GM23338 (cell line): Measurements from ENCODE around the gene C1orf21. TPM values are rescaled to one million over a fixed set of nuclear protein-coding genes. Genes with fewer than 3 reads are reported as not detected.

Source experiments
- ATAC-seq: fragments of 200-7000 bp; cut with Tn5 transposase; 3 replicates; pipeline ENCODE4 v1.9.1; 2020
- DNase-seq: peaks from one replicate; pipeline ENCODE4 v3.0.0-alpha.2; 2015; ENCODE audit warnings: low spot score
- H2AFZ ChIP-seq: fragments of 200-600 bp; sonication (generic); 2 replicates; pipeline ENCODE4 v1.8.0; 2016; ENCODE audit warnings: antibody characterized with exemption, mild to moderate bottlenecking, moderate library complexity
- H3F3A ChIP-seq: fragments of 200-600 bp; sonication (generic); replicated peaks from 2 replicates; pipeline ENCODE4 v1.8.0; 2017; ENCODE audit warnings: antibody characterized with exemption, mixed run types, low read depth
- H3K27ac ChIP-seq: fragments of 200-600 bp; sonication (generic); 2 replicates; pipeline ENCODE4 v1.6.1; 2016; ENCODE audit warnings: low read depth
- H3K27me3 ChIP-seq: fragments of 200-600 bp; sonication (generic); 2 replicates; pipeline ENCODE4 v1.8.0; 2016; ENCODE audit warnings: mild to moderate bottlenecking, mixed run types, moderate library complexity; ENCODE audit not compliant: insufficient read depth
- H3K36me3 ChIP-seq: fragments of 200-600 bp; sonication (generic); 2 replicates; pipeline ENCODE4 v1.8.0; 2016; ENCODE audit warnings: mild to moderate bottlenecking; ENCODE audit not compliant: insufficient read depth
- H3K4me1 ChIP-seq: fragments of 200-600 bp; sonication (generic); 2 replicates; pipeline ENCODE4 v1.8.0; 2016; ENCODE audit warnings: mild to moderate bottlenecking, moderate library complexity; ENCODE audit not compliant: insufficient read depth
- H3K4me2 ChIP-seq: fragments of 200-600 bp; sonication (generic); 2 replicates; pipeline ENCODE4 v1.7.1; 2017; ENCODE audit warnings: mixed run types
- H3K4me3 ChIP-seq: fragments of 200-600 bp; sonication (generic); 2 replicates; pipeline ENCODE4 v1.6.1; 2016; ENCODE audit warnings: mixed run types
- H3K79me2 ChIP-seq: fragments of 200-600 bp; sonication (generic); replicated peaks from 2 replicates; pipeline ENCODE4 v1.8.0; 2017; ENCODE audit warnings: mild to moderate bottlenecking; ENCODE audit not compliant: insufficient read depth
- H3K9me2 ChIP-seq: fragments of 200-600 bp; sonication (generic); 2 replicates; pipeline ENCODE4 v1.8.0; 2017; ENCODE audit not compliant: insufficient read depth
- H4K20me1 ChIP-seq: fragments of 200-600 bp; sonication (generic); replicated peaks from 2 replicates; pipeline ENCODE4 v1.8.0; 2017; ENCODE audit warnings: mild to moderate bottlenecking; ENCODE audit not compliant: insufficient read depth
- H3K27ac Mint-ChIP-seq: 2 replicates; pipeline ENCODE4 v1.8.0; 2020; ENCODE audit warnings: inconsistent platforms, mild to moderate bottlenecking, moderate library complexity, mixed read lengths
- H3K27me3 Mint-ChIP-seq: 3 replicates; pipeline ENCODE4 v1.8.0; 2022; ENCODE audit warnings: low read depth, mild to moderate bottlenecking, moderate library complexity, mixed read lengths, inconsistent platforms; ENCODE audit not compliant: insufficient read depth, poor library complexity
- H3K36me3 Mint-ChIP-seq: 3 replicates; pipeline ENCODE4 v1.8.0; 2021; ENCODE audit warnings: low read depth, mild to moderate bottlenecking, inconsistent platforms, moderate library complexity, mixed read lengths
- H3K4me1 Mint-ChIP-seq: 3 replicates; pipeline ENCODE4 v1.8.0; 2020; ENCODE audit warnings: mild to moderate bottlenecking, inconsistent platforms, mixed read lengths
- H3K4me3 Mint-ChIP-seq: 3 replicates; pipeline ENCODE4 v1.8.0; 2021; ENCODE audit warnings: moderate library complexity, mild to moderate bottlenecking, inconsistent platforms, mixed read lengths
- H3K9me3 Mint-ChIP-seq: 3 replicates; pipeline ENCODE4 v1.8.0; 2020; ENCODE audit warnings: moderate library complexity, mild to moderate bottlenecking, inconsistent platforms, mixed read lengths
- EZH2 ChIP-seq: fragments of 200-600 bp; sonication (generic); IDR thresholded peaks from one replicate; pipeline ENCODE4 v1.8.0; 2017; ENCODE audit warnings: antibody characterized with exemption, mild to moderate bottlenecking, low read depth; ENCODE audit not compliant: unreplicated experiment
- NANOG ChIP-seq: IDR thresholded peaks from 2 replicates; pipeline ENCODE4 v1.6.1; 2016; ENCODE audit warnings: antibody characterized with exemption, borderline replicate concordance
- POLR2AphosphoS5 ChIP-seq: IDR thresholded peaks from 2 replicates; pipeline ENCODE4 v1.6.1; 2016; ENCODE audit warnings: antibody characterized with exemption, low read depth
- ZNF114 ChIP-seq: fragments of 250-450 bp; sonication (Bioruptor Pico); IDR thresholded peaks from 2 replicates; pipeline ENCODE4 v1.5.0; 2020; ENCODE audit warnings: mild to moderate bottlenecking, moderate library complexity
- polyA plus RNA-seq: library from polyadenylated mRNA; unstranded; fragments of >200 nt; fragmentation: Nextera tagmentation; extraction: Ambion mirVana; gene quantifications from 2 replicates; pipeline ENCODE4 v1.2.1, GENCODE V29; 2016
- total RNA-seq: library from RNA; depleted of rRNA; stranded (reverse); fragments of >200 nt; shearing (Covaris generic); gene quantifications from 2 replicates; pipeline ENCODE4 v1.2.3, GENCODE V29; 2014
- TF ChIP-seq, protein P1 (sequence below): IDR thresholded peaks from one replicate; pipeline ENCODE4 v1.6.1; 2018; ENCODE audit warnings: antibody characterized with exemption; ENCODE audit not compliant: unreplicated experiment
- TF ChIP-seq, protein P2 (sequence below): fragments of 250-450 bp; sonication (Bioruptor Pico); IDR thresholded peaks from 2 replicates; pipeline ENCODE4 v1.5.0; 2020; ENCODE audit warnings: mild to moderate bottlenecking, moderate library complexity
- TF ChIP-seq, protein P3 (sequence below), 2 experiments: fragments of 200-600 bp in 1 of 2; sonication (generic) in 1 of 2; conservative IDR thresholded peaks; 2 replicates each; pipeline versions ENCODE4 v1.5.1 to v1.6.1; 2016 to 2017; ENCODE audit warnings: antibody characterized with exemption in 2 of 2, low read depth in 2 of 2, mild to moderate bottlenecking in 2 of 2, moderate library complexity in 1 of 2

The C1orf21 gene
- total and polyA plus RNA-seq, 2 experiments from 2014 or later = 28.0 to 40.4 TPM

DNA sequence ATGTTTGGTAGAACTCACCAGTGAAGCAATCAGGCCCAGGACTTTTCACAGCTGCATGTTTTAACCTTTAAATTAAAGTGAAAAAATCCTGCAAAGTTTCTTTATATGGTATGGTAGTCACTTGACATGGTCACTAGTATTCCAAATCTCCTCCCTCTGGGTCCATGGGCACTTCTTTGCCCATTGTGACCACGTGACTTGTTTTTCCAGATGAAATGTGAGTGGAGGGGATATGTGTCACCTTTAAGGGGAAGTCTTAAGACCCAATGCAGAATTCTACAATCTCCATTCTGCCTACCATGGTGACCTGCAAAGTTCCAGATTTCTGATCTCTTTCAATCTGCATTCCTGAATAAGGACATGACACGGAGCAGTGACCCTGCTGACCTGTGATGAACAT is 152.8 kb downstream of the C1orf21 start (continued):
- TF ChIP-seq, protein P1, sequence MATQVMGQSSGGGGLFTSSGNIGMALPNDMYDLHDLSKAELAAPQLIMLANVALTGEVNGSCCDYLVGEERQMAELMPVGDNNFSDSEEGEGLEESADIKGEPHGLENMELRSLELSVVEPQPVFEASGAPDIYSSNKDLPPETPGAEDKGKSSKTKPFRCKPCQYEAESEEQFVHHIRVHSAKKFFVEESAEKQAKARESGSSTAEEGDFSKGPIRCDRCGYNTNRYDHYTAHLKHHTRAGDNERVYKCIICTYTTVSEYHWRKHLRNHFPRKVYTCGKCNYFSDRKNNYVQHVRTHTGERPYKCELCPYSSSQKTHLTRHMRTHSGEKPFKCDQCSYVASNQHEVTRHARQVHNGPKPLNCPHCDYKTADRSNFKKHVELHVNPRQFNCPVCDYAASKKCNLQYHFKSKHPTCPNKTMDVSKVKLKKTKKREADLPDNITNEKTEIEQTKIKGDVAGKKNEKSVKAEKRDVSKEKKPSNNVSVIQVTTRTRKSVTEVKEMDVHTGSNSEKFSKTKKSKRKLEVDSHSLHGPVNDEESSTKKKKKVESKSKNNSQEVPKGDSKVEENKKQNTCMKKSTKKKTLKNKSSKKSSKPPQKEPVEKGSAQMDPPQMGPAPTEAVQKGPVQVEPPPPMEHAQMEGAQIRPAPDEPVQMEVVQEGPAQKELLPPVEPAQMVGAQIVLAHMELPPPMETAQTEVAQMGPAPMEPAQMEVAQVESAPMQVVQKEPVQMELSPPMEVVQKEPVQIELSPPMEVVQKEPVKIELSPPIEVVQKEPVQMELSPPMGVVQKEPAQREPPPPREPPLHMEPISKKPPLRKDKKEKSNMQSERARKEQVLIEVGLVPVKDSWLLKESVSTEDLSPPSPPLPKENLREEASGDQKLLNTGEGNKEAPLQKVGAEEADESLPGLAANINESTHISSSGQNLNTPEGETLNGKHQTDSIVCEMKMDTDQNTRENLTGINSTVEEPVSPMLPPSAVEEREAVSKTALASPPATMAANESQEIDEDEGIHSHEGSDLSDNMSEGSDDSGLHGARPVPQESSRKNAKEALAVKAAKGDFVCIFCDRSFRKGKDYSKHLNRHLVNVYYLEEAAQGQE = no peak
- TF ChIP-seq POLR2AphosphoS5 (no peak), NANOG (no peak), EZH2 (no peak)

DNA sequence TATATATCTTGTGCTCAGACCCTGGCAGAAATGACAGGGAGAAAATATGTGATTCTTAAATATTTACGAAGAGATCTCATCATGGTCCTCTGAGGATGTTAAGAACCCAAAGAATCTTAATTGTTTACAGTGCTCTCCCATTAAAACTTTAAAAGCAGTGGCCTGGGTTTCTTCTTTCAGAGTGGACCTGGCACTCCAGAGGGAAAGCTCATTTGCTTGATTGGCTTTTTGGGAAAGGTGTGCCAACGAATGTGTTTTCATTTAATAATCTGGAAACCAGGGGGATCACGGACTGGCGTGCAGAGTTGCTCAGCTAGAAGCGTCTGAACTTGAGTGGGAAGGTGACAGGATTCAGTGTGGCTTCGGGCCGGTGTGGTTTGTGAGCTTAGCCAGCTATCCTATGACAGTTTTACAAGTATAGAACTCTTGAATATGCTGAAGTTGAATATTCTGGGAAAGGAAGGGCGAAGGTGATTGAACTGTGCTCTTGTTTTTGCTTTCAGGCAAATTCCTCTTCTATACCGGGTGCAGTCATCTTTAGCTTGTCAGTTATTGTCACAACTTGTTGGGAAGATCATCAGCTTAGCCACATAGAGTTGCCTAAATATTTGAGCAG is 154.8 kb downstream of the C1orf21 start:
- 0 out of 3 replicates have a peak, but pooled peaks cover under 1% of the 10 kb centered on the region for H3K4me1 Mint-ChIP-seq
- H3F3A ChIP-seq = no peaks in the 10 kb centered on the region
- H3K36me3 ChIP-seq = no peaks in the 10 kb centered on the region
- H3K27me3 ChIP-seq = no peaks in the 10 kb centered on the region
- H3K4me3 Mint-ChIP-seq = no peak overlapping the region
- no peak overlapping the region for H2AFZ ChIP-seq
- no peaks in the 10 kb centered on the region for H3K4me1 ChIP-seq
- no peak overlapping the region; the same call in 1 of the 2 replicates for H3K27ac Mint-ChIP-seq
- no peak overlapping the region for H3K4me3 ChIP-seq
- peaks cover 22% of the 10 kb centered on the region; the same call in 2 of the 3 replicates for H3K36me3 Mint-ChIP-seq
- H3K79me2 ChIP-seq = no peaks in the 10 kb centered on the region; the same call in 1 of the 2 replicates
- no peaks in the 10 kb centered on the region for H3K9me2 ChIP-seq
- DNase-seq (no peak), ATAC-seq (no peak)
- no peak overlapping the region for H3K4me2 ChIP-seq
- no peaks in the 10 kb centered on the region for H3K27me3 Mint-ChIP-seq
- peaks cover 6% of the 10 kb centered on the region; the same call in 1 of the 3 replicates for H3K9me3 Mint-ChIP-seq
- H4K20me1 ChIP-seq = no peaks in the 10 kb centered on the region; the same call in 1 of the 2 replicates
- no peak overlapping the region for H3K27ac ChIP-seq
- TF ChIP-seq ZNF114 (CRISPR knock-in tag) (no peak), EZH2 (no peak), POLR2AphosphoS5 (no peak)
- TF ChIP-seq, protein P2, sequence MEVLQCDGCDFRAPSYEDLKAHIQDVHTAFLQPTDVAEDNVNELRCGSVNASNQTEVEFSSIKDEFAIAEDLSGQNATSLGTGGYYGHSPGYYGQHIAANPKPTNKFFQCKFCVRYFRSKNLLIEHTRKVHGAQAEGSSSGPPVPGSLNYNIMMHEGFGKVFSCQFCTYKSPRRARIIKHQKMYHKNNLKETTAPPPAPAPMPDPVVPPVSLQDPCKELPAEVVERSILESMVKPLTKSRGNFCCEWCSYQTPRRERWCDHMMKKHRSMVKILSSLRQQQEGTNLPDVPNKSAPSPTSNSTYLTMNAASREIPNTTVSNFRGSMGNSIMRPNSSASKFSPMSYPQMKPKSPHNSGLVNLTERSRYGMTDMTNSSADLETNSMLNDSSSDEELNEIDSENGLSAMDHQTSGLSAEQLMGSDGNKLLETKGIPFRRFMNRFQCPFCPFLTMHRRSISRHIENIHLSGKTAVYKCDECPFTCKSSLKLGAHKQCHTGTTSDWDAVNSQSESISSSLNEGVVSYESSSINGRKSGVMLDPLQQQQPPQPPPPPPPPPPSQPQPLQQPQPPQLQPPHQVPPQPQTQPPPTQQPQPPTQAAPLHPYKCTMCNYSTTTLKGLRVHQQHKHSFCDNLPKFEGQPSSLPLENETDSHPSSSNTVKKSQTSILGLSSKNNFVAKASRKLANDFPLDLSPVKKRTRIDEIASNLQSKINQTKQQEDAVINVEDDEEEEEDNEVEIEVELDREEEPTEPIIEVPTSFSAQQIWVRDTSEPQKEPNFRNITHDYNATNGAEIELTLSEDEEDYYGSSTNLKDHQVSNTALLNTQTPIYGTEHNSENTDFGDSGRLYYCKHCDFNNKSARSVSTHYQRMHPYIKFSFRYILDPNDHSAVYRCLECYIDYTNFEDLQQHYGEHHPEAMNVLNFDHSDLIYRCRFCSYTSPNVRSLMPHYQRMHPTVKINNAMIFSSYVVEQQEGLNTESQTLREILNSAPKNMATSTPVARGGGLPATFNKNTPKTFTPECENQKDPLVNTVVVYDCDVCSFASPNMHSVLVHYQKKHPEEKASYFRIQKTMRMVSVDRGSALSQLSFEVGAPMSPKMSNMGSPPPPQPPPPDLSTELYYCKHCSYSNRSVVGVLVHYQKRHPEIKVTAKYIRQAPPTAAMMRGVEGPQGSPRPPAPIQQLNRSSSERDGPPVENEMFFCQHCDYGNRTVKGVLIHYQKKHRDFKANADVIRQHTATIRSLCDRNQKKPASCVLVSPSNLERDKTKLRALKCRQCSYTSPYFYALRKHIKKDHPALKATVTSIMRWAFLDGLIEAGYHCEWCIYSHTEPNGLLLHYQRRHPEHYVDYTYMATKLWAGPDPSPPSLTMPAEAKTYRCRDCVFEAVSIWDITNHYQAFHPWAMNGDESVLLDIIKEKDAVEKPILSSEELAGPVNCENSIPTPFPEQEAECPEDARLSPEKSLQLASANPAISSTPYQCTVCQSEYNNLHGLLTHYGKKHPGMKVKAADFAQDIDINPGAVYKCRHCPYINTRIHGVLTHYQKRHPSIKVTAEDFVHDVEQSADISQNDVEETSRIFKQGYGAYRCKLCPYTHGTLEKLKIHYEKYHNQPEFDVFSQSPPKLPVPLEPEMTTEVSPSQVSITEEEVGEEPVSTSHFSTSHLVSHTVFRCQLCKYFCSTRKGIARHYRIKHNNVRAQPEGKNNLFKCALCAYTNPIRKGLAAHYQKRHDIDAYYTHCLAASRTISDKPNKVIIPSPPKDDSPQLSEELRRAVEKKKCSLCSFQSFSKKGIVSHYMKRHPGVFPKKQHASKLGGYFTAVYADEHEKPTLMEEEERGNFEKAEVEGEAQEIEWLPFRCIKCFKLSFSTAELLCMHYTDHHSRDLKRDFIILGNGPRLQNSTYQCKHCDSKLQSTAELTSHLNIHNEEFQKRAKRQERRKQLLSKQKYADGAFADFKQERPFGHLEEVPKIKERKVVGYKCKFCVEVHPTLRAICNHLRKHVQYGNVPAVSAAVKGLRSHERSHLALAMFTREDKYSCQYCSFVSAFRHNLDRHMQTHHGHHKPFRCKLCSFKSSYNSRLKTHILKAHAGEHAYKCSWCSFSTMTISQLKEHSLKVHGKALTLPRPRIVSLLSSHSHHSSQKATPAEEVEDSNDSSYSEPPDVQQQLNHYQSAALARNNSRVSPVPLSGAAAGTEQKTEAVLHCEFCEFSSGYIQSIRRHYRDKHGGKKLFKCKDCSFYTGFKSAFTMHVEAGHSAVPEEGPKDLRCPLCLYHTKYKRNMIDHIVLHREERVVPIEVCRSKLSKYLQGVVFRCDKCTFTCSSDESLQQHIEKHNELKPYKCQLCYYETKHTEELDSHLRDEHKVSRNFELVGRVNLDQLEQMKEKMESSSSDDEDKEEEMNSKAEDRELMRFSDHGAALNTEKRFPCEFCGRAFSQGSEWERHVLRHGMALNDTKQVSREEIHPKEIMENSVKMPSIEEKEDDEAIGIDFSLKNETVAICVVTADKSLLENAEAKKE (CRISPR knock-in tag) = no peak
- TF ChIP-seq, protein P3, sequence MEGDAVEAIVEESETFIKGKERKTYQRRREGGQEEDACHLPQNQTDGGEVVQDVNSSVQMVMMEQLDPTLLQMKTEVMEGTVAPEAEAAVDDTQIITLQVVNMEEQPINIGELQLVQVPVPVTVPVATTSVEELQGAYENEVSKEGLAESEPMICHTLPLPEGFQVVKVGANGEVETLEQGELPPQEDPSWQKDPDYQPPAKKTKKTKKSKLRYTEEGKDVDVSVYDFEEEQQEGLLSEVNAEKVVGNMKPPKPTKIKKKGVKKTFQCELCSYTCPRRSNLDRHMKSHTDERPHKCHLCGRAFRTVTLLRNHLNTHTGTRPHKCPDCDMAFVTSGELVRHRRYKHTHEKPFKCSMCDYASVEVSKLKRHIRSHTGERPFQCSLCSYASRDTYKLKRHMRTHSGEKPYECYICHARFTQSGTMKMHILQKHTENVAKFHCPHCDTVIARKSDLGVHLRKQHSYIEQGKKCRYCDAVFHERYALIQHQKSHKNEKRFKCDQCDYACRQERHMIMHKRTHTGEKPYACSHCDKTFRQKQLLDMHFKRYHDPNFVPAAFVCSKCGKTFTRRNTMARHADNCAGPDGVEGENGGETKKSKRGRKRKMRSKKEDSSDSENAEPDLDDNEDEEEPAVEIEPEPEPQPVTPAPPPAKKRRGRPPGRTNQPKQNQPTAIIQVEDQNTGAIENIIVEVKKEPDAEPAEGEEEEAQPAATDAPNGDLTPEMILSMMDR (conservative IDR thresholded peaks at IDR 0.05; ENCODE audit: low read depth in 2 of 2) = no peak
